ENCODE measurements around the gene IL21R.

IL21R gene

DNA sequence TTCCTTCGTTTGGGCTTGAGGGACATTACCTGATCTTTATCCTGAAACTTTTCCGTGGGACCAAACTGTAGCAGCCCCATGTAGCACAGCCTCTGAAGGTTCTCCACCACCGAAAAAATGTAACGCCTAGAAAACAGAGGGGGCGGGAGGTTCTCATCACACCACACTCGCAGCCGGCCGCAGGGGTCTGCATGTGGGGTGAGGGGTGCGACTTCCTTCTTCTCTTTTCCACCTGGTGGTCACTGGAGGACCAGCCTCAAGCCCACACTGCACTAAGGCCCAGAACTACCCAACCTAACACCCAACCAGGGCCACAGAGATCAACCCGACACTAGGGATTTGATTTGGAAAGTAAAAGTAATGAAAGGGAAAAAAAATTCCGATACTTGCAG lies 90.6 kb downstream of the IL21R start:
- Histone ChIP-seq H3K27ac (ENCODE audit: low read depth, low read length, severe bottlenecking) (no peak overlapping the region), H3K36me3 (ENCODE audit: control insufficient read depth, insufficient read depth, low read length) (peaks cover 95% of the 10 kb centered on the region), H3K4me1 (ENCODE audit: control insufficient read depth, insufficient read depth, low read length, poor library complexity, severe bottlenecking) (peaks cover 16% of the 10 kb centered on the region), H3K4me3 (ENCODE audit: extremely low read depth, insufficient read depth, low read length, poor library complexity, severe bottlenecking) (no peak overlapping the region), H3K9me3 (ENCODE audit: control insufficient read depth, low read length) (no peaks in the 10 kb centered on the region)
- WGBS, 2 experiments (ENCODE audit: insufficient coverage in 2 of 2), result 93 to 95% methylated on average over 2 to 8 of the region's 11 CpGs

- WGBS, 2 experiments (ENCODE audit: insufficient coverage in 2 of 2), result 99% methylated on average over 12 of the region's 13 CpGs
- H3K9me3 ChIP-seq (ENCODE audit: control insufficient read depth, low read length), result no peaks in the 10 kb centered on the region
- H3K27ac ChIP-seq (ENCODE audit: low read depth, low read length, severe bottlenecking), result no peak overlapping the region
- H3K36me3 ChIP-seq (ENCODE audit: control insufficient read depth, insufficient read depth, low read length), result peaks cover 95% of the 10 kb centered on the region
- peaks cover 16% of the 10 kb centered on the region for H3K4me1 ChIP-seq (ENCODE audit: control insufficient read depth, insufficient read depth, low read length, poor library complexity, severe bottlenecking)
- no peak overlapping the region for H3K4me3 ChIP-seq (ENCODE audit: extremely low read depth, insufficient read depth, low read length, poor library complexity, severe bottlenecking)
Measured at GRCh38 chr16:27495191-27495590, 93.2 kb downstream of the IL21R start.

- H3K4me1 ChIP-seq (ENCODE audit: control insufficient read depth, insufficient read depth, low read length, poor library complexity, severe bottlenecking), result peaks cover under 1% of the 10 kb centered on the region
- H3K36me3 ChIP-seq (ENCODE audit: control insufficient read depth, insufficient read depth, low read length), result peaks cover 94% of the 10 kb centered on the region
- H3K9me3 ChIP-seq (ENCODE audit: control insufficient read depth, low read length), result no peaks in the 10 kb centered on the region
- no peak overlapping the region for H3K27ac ChIP-seq (ENCODE audit: low read depth, low read length, severe bottlenecking)
- WGBS, 2 experiments (ENCODE audit: insufficient coverage in 2 of 2), result 91 to 95% methylated on average over 9 of the region's 9 CpGs
- H3K4me3 ChIP-seq (ENCODE audit: extremely low read depth, insufficient read depth, low read length, poor library complexity, severe bottlenecking), result no peak overlapping the region
Measured at GRCh38 chr16:27498031-27498825, 96.3 kb downstream of the IL21R start.

DNA sequence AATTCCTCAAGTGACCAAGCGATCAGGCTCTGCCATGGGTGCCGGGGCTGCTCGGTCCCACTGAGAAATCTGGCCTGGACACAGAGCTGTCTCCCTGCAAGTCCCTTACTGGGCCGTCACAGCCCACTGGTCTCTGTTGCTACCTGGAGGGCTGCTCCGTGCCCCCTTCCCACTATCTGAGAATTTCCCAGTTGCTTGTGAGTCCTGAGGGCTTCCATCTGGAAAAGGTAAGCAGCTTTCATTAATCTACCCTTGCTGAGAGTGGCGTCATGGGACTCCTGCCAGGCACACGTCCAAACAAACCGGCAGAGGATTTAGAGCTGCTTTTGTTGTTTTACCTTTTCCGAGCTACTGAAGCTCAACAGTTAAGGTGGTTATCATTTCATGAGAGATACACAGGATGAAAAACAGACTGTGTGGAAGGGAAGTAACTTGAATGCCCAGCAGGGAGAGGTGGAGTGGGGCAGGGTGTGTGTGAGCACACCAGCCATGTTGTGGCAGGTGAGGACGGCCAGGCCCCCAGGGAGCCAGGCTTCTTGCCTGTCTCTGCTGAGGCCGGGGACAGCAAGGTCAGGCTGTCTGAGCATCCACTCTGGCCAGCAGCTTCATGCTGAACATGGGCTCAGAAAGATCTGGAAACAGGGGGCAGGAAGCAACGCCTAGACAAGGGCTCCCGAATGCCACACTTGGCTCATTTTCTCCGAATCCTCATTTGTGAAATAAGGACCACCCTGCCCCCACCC lies 97.1 kb downstream of the IL21R start:
- WGBS, 2 experiments (ENCODE audit: insufficient coverage in 2 of 2), result 91 to 96% methylated on average over 11 to 14 of the region's 14 CpGs
- no peak overlapping the region for H3K4me3 ChIP-seq (ENCODE audit: extremely low read depth, insufficient read depth, low read length, poor library complexity, severe bottlenecking)
- peaks cover 97% of the 10 kb centered on the region for H3K36me3 ChIP-seq (ENCODE audit: control insufficient read depth, insufficient read depth, low read length)
- no peaks in the 10 kb centered on the region for H3K4me1 ChIP-seq (ENCODE audit: control insufficient read depth, insufficient read depth, low read length, poor library complexity, severe bottlenecking)
- H3K27ac ChIP-seq (ENCODE audit: low read depth, low read length, severe bottlenecking), result no peak overlapping the region
- H3K9me3 ChIP-seq (ENCODE audit: control insufficient read depth, low read length), result no peaks in the 10 kb centered on the region

DNA sequence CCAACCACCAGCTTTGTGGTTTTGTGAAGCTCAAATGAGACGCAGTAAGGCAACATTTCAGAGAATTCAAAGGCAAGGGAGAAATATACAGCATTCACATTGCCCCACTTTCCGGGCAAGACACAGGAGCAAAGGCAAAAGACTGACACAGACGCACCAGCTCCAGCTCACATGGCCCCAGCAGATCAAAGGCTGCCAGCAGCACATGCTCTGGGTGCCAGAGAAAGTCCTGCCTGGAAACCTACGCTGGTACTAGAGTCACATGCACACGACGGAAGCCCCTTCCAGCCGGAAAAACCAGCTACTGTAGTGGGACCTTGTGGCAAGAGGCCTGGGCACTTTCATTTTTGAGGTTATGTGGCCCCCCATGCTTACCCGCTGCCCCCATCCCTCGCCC lies 97.7 kb downstream of the IL21R start:
- 94 to 95% methylated on average over 7 of the region's 9 CpGs for WGBS, 2 experiments (ENCODE audit: insufficient coverage in 2 of 2)
- Histone ChIP-seq H3K4me3 (ENCODE audit: extremely low read depth, insufficient read depth, low read length, poor library complexity, severe bottlenecking) (no peak overlapping the region), H3K4me1 (ENCODE audit: control insufficient read depth, insufficient read depth, low read length, poor library complexity, severe bottlenecking) (no peaks in the 10 kb centered on the region), H3K27ac (ENCODE audit: low read depth, low read length, severe bottlenecking) (no peak overlapping the region), H3K36me3 (ENCODE audit: control insufficient read depth, insufficient read depth, low read length) (peaks cover 97% of the 10 kb centered on the region), H3K9me3 (ENCODE audit: control insufficient read depth, low read length) (no peaks in the 10 kb centered on the region)

- no peaks in the 10 kb centered on the region for H3K9me3 ChIP-seq (ENCODE audit: control insufficient read depth, low read length)
- no peak overlapping the region for H3K4me3 ChIP-seq (ENCODE audit: extremely low read depth, insufficient read depth, low read length, poor library complexity, severe bottlenecking)
- H3K4me1 ChIP-seq (ENCODE audit: control insufficient read depth, insufficient read depth, low read length, poor library complexity, severe bottlenecking), result no peaks in the 10 kb centered on the region
- no peak overlapping the region for H3K27ac ChIP-seq (ENCODE audit: low read depth, low read length, severe bottlenecking)
- peaks cover 97% of the 10 kb centered on the region for H3K36me3 ChIP-seq (ENCODE audit: control insufficient read depth, insufficient read depth, low read length)
- 89 to 90% methylated on average over 3 of the region's 3 CpGs for WGBS, 2 experiments (ENCODE audit: insufficient coverage in 2 of 2)
Measured at GRCh38 chr16:27500801-27501200, 98.8 kb downstream of the IL21R start.

All from mesodermal cell (in vitro differentiated cells).